NCI-H460 (cell line): ENCODE measurements around the gene TBC1D14. TPM values are rescaled to one million over a fixed set of nuclear protein-coding genes. Genes with fewer than 3 reads are reported as not detected.

ENCODE experiments used
- DNase-seq: peaks from one replicate; pipeline ENCODE4 v3.0.0-alpha.2; 2016; ENCODE audit warnings: low read depth; ENCODE audit errors: extremely low read depth
- total RNA-seq: library from RNA; depleted of rRNA; stranded (reverse); fragments of >200 nt; shearing (Covaris generic); gene quantifications from 2 replicates; pipeline ENCODE4 v1.2.3, GENCODE V29; 2014

TBC1D14 gene
- total RNA-seq, 1 experiment from 2014 or later = 24.7 TPM

DNA sequence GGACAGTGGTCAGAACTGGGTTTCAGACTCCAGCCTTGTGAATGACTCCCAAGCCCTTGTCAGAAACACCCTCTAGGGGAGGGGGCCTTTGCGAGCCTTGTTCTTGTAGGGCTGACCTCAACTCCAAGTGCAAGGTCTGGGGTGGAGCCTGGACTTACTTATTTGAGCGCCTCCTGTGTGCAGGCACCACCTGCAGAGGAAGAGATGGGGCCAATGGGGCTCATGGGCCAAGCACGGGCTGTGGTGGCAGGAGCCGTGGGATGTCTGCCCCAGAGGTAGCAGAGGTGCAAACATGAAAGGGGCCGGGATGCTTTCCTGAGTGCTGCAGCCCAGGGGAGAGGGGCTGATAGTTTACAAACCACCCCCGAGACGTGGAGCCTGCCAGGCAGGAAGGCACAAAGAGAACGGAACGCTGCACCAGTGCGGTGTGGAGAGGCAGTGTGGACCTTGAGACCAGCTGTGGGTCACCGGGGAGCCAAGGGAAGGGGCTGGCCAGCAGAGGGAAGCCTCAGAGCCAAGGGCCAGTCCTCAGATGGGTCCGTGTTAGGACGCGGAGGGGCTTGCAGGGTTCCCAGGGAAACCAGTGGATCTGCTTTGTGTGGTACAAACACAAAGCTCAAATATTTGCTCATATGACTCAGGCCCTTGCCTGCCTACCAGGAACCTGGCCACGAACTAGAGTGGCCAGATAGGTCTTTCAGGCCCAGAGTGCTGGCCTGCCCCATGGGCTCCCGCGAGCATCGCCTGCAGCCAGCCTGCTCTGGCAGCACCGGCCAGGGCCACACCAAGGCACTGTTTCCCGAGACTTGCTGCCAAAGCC is 124.8 kb downstream of the TBC1D14 start:
- DNase-seq = no peak

DNA sequence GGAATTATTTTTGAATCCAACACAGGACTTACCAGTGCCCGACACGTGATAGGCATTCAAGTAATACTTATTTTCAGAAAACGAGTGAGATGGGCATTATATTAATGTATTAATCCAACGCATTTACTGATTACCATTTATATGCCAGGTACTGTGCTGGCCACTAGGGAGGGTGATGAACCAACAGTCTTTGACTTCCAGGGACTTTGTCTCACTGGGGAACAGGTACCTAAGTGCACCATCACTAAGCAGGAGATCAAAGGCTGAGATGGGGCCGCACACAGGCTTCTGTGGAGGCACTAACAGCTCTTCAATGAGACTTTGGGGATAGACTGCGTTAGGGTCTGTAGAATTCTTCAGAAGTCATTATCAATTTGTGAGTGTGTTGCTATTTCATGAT is 127.8 kb downstream of the TBC1D14 start:
- no peak for DNase-seq

DNA sequence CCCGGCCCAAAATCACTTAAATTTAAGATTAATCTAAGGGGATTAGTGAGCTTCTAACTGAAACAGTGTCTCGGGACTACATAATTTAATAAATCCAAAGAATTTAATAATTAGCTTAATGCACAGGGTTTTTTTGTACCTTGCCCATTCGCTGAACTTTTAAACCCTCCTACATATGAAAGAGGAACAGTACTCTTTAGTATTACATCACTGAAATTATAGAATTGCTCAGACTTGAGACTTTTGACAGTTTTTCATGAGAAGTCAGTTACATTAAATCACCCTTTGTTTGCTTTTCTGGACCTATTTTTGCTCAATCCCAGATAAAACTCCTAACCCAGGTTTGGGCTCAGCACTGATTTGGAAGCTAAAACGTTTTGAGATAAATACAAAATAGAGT is 131.1 kb downstream of the TBC1D14 start:
- DNase-seq = no peak

DNA sequence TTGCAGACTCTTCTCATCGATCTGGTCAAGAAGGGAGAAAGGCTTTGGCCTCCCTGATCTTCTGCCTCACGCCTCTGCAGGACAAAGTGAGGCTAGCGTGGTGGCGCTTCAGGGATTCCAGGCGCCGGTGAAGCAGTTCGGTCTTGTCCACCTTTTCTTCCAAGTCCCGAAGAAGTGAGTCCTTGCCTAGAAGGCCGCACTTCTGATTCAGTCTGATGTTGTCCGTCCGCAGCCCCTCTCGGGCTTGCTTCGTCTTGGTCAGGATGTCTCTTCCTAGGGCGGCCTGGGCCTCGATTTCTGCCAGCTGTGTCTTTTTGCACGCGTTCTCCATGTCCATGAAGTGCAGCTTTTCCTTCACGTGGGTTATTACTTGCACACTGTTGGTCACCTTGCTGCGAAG is 131.6 kb downstream of the TBC1D14 start:
- no peak for DNase-seq

DNA sequence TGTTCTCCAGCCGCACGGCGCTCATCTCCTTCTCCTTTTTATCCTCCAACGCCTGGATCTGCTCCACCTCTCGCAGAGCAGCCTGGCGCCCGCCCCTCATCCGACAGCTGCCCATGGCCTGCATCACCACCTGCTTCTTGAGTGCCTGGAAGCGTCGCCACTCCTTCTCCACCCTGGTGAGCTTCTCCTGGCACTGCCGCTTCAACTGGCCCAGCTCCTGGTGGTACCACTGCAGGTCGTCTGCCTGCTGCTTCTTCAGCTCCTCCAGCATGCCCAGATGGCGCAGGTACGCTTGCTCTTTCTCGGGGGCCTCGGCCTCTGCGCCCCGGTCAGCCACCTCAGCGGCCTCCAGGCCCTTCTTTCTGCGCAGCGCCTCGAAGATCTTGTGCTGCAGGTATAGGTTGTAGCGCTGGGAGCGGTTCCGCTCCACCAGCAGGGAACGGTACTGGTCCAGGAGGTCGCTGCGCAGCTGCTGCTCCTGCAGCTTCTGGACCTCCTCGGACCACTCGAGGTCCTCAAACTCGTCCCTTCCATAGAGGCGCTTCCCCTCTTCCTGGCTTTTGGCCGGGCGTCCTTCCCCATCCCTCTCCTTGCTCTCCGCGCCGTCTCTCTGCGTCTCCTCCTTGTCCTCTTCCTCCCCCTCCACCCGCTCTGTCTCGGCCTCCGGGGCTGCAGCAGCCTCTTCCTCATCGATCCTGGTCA is 132.3 kb downstream of the TBC1D14 start:
- DNase-seq = no peak

DNA sequence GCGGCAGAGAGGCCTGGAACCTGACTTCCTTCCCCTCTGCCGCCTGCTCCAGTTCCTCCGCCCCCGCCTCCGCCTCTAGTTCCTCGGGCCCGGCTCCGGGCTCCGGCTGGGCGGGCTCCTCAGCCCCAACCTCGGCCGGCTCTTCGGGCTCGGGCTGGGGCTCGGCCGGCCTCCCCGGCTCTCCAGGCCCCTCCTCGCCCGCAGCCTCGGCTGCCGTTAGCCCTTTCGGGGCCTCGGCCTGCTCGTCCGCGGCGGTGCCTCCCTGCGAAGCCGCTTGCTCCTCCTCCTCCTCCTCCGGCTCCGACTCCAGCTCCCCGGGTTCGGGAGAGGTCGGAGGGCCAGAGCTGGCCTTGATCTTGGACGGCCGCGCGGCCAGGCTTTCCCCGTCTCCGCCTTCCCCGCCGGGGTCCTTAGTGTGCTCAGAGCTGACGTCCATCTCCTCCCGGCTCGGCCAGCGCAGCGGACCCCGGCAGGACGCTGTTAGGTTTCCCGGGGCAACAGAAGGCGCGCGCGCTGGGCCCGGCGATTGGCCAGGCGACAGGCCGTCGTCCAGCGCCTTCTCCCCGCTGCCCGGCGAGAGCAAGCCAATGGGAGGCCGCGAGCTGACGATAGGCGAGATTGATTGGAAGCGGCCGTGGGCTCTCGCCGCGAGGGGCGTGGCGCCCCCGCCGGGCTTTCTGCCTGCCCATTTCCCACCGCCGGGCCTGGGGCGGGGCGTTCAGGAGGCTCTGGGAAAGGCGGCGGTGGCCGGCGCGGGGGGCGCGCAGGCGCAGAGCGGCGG is 133.1 kb downstream of the TBC1D14 start:
- peak; percentile 87 for DNase-seq

DNA sequence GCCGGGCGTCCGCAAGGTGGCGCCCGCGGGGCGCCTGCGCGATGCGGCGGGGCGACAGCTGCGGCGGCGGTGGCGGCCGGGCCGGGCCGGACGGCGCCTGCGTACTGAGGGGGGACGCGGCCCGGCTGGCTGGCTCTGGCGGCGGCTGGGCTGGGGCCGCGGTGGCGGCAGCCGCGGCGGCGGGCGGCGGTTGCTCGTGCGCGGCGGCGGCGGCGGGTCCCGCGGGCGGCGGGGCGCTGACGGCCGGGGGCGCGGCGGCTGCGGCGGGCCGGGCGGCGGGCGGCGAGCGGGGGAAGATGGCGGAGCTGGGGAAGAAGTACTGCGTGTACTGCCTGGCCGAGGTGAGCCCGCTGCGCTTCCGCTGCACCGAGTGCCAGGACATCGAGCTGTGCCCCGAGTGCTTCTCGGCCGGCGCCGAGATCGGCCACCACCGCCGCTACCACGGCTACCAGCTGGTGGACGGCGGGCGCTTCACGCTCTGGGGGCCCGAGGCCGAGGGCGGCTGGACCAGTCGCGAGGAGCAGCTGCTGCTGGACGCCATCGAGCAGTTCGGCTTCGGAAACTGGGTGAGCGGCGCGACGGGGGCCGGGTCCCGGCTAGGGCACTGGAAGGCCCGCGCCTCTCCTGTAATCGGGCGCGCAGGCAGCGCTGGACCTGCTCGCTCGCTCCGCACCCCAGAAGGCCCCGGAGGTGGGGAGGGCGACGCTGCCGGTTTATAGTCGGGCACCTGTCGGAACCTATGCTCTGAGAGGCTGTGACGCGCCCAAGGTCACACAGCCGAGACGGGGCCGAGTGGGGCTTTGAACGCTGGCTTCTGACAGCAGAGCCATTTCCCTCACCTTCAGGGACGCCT is 133.9 kb downstream of the TBC1D14 start, which contains the start of gene TADA2B:
Gene TADA2B (plus strand): TSS at position 89 of the 853 bp plus-strand sequence. CDS start 208 bp downstream, at position 297.
- DNase-seq = no peak

DNA sequence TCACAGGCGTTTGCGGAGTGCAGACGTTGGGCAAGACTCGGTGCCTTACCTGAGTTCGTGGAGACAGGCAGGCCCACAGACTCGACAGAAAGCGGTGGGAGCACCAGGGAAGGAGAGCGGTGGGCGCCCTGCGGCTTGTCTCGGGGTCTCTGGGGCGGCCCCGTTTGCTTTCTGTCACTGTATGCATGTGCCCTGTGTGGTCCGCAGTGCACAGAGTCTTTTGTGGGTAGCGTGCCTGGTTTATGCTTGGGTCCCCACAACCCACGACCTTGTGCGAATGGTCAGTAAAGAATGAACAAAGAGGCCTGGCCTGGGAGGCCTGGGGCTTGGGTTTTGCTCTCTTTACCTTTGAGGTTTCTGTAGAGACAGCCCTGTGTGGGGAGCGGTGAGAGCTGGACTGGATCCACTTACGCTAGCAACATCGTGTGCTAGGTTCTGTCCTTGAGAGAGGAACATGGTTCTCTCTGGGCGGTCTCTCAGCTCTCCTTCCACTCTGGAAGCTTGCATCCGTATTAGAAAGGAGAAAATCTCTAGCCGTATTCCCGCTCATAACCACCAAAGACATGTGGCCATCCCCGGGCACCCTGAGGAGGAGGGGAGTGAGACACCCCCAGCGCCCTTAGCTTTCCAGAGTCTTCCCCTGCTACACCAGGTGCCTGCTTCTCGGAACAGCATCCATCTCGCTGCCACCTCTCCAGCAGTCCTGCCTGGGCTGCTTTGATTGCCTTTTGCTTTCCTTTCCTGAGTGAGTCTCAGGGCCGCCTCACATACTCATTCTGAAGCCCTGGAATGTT is 134.7 kb downstream of the TBC1D14 start:
- no peak for DNase-seq

DNA sequence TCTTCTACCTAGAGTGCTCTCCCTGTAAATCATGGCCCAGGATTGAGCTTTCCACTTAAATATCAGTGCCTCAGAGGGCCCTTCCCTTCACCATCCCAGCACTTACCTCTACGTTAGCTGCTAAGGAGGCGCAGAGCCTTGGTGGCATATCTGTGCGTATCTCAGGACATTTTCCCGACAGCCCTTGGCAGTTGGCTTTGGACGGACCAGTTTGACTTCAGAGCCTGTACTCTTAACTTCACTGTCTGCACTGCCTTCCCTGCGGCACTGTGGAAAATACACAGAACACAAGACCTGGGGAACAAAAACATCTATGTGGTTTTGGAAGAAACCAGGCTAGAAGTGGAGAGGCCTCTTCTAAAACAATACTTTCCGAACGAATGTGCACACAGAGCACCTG is 135.9 kb downstream of the TBC1D14 start:
- no peak for DNase-seq

DNA sequence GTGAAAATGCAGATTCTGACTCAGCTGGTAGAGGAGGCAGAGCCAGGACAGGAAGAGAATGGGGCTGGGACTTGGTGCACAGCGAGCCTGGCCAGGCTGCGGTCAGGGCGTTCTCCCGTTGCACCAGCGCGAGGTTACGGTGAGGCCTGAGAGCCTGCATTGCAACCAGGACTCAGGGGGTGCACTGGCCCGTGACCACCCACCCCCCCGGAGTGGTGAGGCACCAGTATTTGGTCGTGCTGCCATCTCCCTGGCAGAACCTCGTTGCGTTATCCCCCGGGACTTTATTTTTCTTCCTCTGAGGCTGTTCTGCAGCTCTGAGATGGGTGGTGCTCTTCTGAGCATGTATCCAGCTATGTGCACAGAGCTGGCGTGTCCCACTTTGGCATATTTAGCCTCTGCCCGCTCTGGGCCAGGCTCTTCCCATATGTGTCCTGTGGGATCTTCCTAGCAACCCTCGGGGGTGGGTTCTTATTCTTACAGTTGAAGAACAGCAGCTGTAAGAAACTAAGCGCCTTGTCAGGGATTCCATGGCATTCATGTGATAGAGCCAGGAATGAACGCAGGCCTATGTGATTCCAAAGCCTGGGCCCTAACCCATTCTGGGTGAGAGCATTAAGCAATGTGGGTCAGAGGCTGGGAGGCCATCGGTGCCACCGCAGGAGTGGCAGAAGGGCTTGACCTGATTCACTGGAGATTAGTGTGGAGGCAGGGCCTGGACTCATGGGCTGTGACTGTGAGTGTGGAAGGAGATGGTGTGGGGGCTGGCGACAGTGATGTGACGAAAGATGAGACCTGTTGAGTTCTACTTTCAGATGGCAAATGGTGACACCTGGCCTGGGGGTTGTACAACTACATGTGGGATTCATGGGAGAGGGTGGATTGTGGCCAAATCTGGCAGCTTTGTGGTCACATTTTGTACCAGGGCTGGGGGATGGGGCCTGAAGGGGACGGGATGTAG is 136.6 kb downstream of the TBC1D14 start:
- no peak for DNase-seq

DNA sequence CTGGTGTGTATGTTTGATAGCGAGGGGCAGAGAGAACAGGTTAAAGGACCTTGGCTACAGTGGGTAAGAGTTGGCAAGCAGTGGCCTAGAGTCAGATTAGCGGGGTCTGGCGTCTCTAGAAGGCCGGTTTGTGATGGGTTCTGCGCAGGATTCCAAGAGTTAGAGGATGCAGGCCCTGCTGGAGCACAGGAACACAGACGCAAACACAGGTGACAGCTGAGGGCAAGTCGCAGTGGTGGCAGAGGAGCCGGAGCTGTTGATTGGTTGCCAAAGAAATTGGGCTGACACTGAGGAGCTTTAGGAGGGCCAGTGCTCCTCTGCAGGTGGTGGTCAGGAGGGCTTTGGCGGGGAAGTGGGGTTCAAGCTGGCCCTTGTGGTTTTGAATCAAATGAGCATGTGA is 137.3 kb downstream of the TBC1D14 start:
- no peak for DNase-seq

DNA sequence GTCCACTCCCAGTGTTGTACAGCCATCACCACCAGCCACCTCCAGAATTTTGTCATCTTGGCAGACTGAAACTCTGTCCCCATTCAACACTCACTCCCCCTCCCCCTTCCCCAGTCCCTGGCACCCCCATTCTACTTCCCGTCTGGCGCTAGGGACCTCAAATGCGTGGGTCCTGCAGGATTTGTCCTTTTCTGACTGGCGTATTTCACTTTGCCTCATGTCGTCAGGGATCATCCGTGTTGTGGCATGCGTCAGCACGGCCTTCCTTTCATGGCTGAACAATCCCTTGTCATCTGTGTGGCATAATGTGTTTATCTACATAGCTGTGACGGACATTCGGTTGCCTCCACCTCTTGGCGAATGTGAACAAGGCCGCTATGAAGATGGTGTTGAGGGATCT is 139.0 kb downstream of the TBC1D14 start:
- DNase-seq = no peak

DNA sequence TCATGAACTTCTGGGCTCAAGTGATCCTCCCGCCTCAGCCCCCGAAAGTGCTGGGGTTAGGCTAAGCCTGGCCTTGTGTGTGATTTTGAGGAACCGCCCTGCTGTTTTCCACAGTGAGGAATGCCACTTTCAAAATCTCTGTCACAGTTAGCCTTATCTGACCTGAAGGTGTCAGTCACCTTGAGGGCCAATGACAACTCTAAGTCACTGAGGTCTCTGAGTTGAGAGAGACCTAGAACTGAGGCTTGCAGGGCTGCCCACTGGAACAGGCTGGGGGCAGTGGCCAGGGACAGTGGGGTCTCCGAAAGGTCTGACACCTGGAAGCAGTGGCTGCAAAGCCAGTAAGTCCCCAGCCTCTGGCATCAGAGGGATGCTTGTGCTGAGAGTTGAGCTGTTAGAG is 139.7 kb downstream of the TBC1D14 start:
- no peak for DNase-seq

DNA sequence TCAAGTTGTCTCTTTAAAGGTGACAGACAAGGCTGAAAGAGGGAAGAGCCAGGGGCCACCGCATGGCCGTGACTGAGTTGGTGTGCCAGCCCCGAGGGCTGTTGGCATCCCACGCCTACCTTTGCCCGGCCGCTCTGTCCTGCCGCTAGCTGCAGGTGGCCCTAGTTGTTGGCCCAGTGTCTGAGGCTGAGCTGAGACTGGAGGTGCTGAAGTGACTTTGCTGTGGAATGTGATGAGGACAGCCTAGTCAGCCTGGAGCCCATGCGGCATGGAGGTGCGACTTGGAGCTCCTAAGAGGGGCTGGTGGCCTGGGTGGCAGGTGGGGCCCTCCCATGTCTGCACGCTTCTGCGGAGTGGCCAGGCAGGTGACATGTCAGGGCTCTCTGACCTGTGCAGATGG is 140.1 kb downstream of the TBC1D14 start:
- no peak for DNase-seq

DNA sequence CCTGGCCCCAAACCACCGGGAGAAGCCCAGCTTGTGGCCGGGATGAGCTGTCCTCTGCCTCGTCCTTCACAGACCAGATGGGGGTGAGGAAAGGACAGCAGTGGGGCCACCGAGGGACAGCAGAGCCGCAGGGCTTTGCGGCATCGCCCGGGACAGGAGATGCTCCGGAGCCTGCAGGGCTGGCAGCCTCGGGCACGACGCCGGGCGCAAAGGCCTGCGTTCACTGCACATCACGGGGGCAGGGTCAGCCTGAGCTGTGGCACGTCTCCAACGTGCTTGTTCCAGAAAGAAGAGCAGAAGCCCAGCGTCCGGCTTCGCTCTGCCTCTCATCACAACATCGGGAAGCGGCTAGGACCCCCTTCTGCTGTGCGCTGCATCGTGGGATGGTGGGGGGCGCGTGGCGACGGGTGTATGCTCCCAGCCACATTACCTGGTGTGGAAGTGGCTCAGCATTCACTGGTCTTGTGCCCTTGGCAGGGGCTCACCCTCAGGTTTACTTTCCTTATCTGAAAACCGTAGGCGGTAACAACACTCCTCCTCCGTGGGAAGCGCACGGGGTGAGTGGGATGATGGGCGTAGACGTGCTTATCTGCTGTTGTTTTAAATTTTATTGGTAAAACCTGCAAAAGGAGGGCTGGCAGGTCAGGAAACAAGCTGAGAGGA is 141.0 kb downstream of the TBC1D14 start:
- DNase-seq = no peak

DNA sequence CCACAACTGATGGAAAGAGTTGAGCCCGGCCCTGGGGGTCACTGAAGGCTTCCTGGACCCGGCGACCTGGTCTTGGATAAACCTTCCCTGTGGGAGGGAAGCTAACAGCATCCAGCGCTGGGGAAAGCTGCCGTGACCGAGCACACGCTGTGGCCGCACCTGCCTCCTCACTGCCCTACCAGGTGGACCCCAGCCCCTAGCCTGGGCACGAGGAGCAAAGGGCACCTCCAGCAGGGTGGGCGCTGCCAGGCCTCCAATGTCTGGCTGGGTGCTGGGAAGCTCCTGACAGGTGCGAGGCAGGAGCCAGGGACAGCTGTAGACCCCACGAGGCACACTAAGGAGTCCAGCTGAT is 141.5 kb downstream of the TBC1D14 start:
- no peak for DNase-seq

DNA sequence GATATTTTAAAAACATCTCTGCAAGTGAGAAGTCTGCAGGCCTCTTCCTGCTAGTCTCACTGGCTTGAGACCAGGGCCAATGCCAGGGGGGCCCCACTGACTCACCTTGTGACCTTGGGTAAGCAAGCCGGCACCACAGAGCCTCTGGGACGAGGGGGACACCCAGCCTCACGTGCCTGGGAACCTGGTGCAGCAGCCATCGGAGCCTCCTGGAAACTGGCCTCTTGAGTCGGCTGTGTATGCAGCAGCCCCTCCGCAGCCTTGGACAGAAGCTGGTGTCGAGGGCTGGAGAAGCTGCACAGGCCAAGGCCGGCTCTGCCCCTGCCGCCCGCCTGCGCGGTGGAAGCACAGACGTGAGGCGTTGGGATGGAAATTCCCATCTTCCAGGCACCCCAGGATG is 142.3 kb downstream of the TBC1D14 start:
- DNase-seq = no peak

DNA sequence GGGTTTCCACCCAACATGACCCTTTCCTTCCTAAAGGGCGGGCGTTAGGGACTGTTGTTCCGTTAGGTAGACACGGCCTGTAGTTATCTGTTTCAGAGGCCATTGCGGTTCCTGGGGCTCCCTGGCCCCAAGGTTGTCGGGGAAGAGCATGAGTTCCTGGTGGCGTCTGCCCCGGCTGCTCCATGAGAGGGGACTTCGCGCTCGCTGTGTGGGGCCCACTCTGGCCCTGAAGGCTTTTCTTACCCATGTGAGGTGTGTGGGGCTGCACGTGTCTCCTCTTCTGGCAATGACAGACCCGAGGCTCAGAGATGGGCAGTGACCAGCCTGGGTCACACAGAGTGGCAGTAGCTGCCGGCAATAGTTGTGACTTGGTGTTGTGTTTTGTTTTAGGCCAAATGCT is 142.7 kb downstream of the TBC1D14 start:
- no peak for DNase-seq
